Measurements from ENCODE around the gene STARD13.

- TF ChIP-seq REST (IDR thresholded peaks at IDR 0.05) (no peak), CTCF (IDR thresholded peaks at IDR 0.05; ENCODE audit: low read depth, low read length, missing input control) (no peak), JUND (IDR thresholded peaks at IDR 0.05) (no peak), FOXA1 (IDR thresholded peaks at IDR 0.05) (no peak), GABPA (IDR thresholded peaks at IDR 0.05 in 1 of 2, conservative IDR thresholded peaks at IDR 0.05 in 1 of 2) (no peak), ZBTB33 (IDR thresholded peaks at IDR 0.05) (no peak), MAX (IDR thresholded peaks at IDR 0.05) (no peak), TAF1 (conservative IDR thresholded peaks at IDR 0.05) (no peak), RXRA (IDR thresholded peaks at IDR 0.05) (no peak), RAD21 (IDR thresholded peaks at IDR 0.05) (no peak)
Measured at GRCh38 chr13:33244907-33245287, 40.7 kb downstream of the STARD13 start.

Measured in liver (tissue), 3 donors.